GM18951 (cell line): ENCODE measurements around the gene INHBA.

Experiments
- POLR2A ChIP-seq: IDR thresholded peaks from 4 replicates; pipeline ENCODE4 v1.6.1; 2011; ENCODE audit warnings: mild to moderate bottlenecking; ENCODE audit not compliant: insufficient read length, insufficient read depth; ENCODE audit errors: extremely low read depth
- in situ Hi-C: fragments of 300-500 bp; cut with MboI; formaldehyde crosslinking; loops from one replicate; pipeline ENCODE4 v1.12.0; 2022; ENCODE audit warnings: low sequenced_read_pairs, mixed read lengths, inconsistent platforms; ENCODE audit not compliant: unreplicated experiment

INHBA gene

GRCh38 chr7:41731493-41732435 lies 28.9 kb upstream of the INHBA start:
- in situ Hi-C loops: no loop called here
- no peak for TF ChIP-seq POLR2A

- TF ChIP-seq POLR2A: no peak
- in situ Hi-C loops: no loop called here
These were observed 27.8 kb upstream of the INHBA start for GRCh38 chr7:41730668-41731067.

GRCh38 chr7:41730161-41730560 lies 27.3 kb upstream of the INHBA start:
- no peak for TF ChIP-seq POLR2A
- in situ Hi-C loops: no loop called here

GRCh38 chr7:41729059-41729458 lies 26.2 kb upstream of the INHBA start:
- in situ Hi-C loops: no loop called here

GRCh38 chr7:41725013-41725412 lies 22.1 kb upstream of the INHBA start:
- TF ChIP-seq POLR2A: no peak
- in situ Hi-C loops: no loop called here

More at GRCh38 chr7:41729059-41729458, 26.2 kb upstream of the INHBA start:
- no peak for TF ChIP-seq POLR2A

- no peak for TF ChIP-seq POLR2A
- in situ Hi-C loops: no loop called here
These were observed 18.0 kb upstream of the INHBA start for GRCh38 chr7:41720886-41721285.

- in situ Hi-C loops: no loop called here
These were observed 17.2 kb upstream of the INHBA start for GRCh38 chr7:41720046-41720445.

GRCh38 chr7:41716691-41717090 lies 13.8 kb upstream of the INHBA start:
- in situ Hi-C loops: no loop called here
- no peak for TF ChIP-seq POLR2A

More at GRCh38 chr7:41720046-41720445, 17.2 kb upstream of the INHBA start:
- no peak for TF ChIP-seq POLR2A

- in situ Hi-C loops: no loop called here
- TF ChIP-seq POLR2A: no peak
These were observed 12.1 kb upstream of the INHBA start for GRCh38 chr7:41715000-41715399.

GRCh38 chr7:41711283-41712064 lies 8.6 kb upstream of the INHBA start:
- in situ Hi-C loops: no loop called here
- no peak for TF ChIP-seq POLR2A

GRCh38 chr7:41710838-41711237 lies 7.9 kb upstream of the INHBA start:
- TF ChIP-seq POLR2A: no peak
- in situ Hi-C loops: no loop called here

GRCh38 chr7:41709621-41710020 lies 6.7 kb upstream of the INHBA start:
- no peak for TF ChIP-seq POLR2A
- in situ Hi-C loops: no loop called here

GRCh38 chr7:41708581-41709358 lies 5.9 kb upstream of the INHBA start:
- in situ Hi-C loops: no loop called here
- TF ChIP-seq POLR2A: no peak
